GM03348 (cell line): Measurements from ENCODE around the gene C15orf62.

Experiments used
- DNase-seq: peaks from one replicate; pipeline ENCODE4 v3.0.0; 2012; ENCODE audit warnings: low spot score

Gene C15orf62

GRCh38 chr15:40782609-40783227, 12.9 kb downstream of the C15orf62 start:
- no peak for DNase-seq

GRCh38 chr15:40785164-40785563, 15.4 kb downstream of the C15orf62 start:
- DNase-seq, result no peak

GRCh38 chr15:40785814-40786213, 16.0 kb downstream of the C15orf62 start:
- DNase-seq, result no peak

GRCh38 chr15:40787344-40787841, 17.6 kb downstream of the C15orf62 start:
- DNase-seq, result peak; percentile 65

GRCh38 chr15:40787991-40788390, 18.2 kb downstream of the C15orf62 start:
- DNase-seq, result no peak

- no peak for DNase-seq
Measured at GRCh38 chr15:40789119-40789518, 19.3 kb downstream of the C15orf62 start.

GRCh38 chr15:40789999-40790398, 20.2 kb downstream of the C15orf62 start:
- no peak for DNase-seq

GRCh38 chr15:40790718-40791117, 20.9 kb downstream of the C15orf62 start:
- no peak for DNase-seq

- no peak for DNase-seq
Measured at GRCh38 chr15:40792394-40792793, 22.6 kb downstream of the C15orf62 start.

- DNase-seq, result peak; percentile 73
Measured at GRCh38 chr15:40793216-40793989, 23.6 kb downstream of the C15orf62 start.

- DNase-seq, result no peak
Measured at GRCh38 chr15:40796041-40796440, 26.3 kb downstream of the C15orf62 start.

GRCh38 chr15:40796512-40796911, 26.7 kb downstream of the C15orf62 start:
- no peak for DNase-seq

- no peak for DNase-seq
Measured at GRCh38 chr15:40799523-40799922, 29.7 kb downstream of the C15orf62 start.

GRCh38 chr15:40803076-40803475, 33.3 kb downstream of the C15orf62 start:
- DNase-seq, result no peak

- no peak for DNase-seq
Measured at GRCh38 chr15:40803688-40804087, 33.9 kb downstream of the C15orf62 start.

- DNase-seq, result no peak
Measured at GRCh38 chr15:40806672-40807027, 36.9 kb downstream of the C15orf62 start.

GRCh38 chr15:40807028-40807887, 37.5 kb downstream of the C15orf62 start, which contains the start of the genes DNAJC17 and ZFYVE19:
Gene DNAJC17, minus strand, starts transcription at chr15:40807473. Its CDS starts 27 bp downstream, at chr15:40807446.
Gene ZFYVE19, plus strand, starts transcription at chr15:40807089. Its CDS starts 501 bp downstream, at chr15:40807590.
- peak; percentile 96 for DNase-seq

- DNase-seq, result no peak
Measured at GRCh38 chr15:40807888-40808461, 38.2 kb downstream of the C15orf62 start.

- DNase-seq, result no peak
Measured at GRCh38 chr15:40808861-40809450, 39.2 kb downstream of the C15orf62 start.

- no peak for DNase-seq
Measured at GRCh38 chr15:40812721-40813425, 43.1 kb downstream of the C15orf62 start.
